Natural killer cell (primary cell): ENCODE data around the gene SMARCAL1. TPM values are rescaled to one million over a fixed set of nuclear protein-coding genes. Genes with fewer than 3 reads are reported as not detected.

Experiments used
- ATAC-seq, 3 donors: fragments of 150-1000 bp in 2 of 3; fragments of 200-7000 bp in 1 of 3; cut with Tn5 transposase; 1 replicate in 1 of 3; 2 replicates in 2 of 3; pipeline ENCODE4 v1.10.0; 2021; ENCODE audit warnings: mild to moderate bottlenecking in 2 of 3, moderate library complexity in 2 of 3
- DNase-seq, 2 donors: peaks; one replicate each; pipeline versions ENCODE4 v3.0.0 to v3.0.0-alpha.2; 2013 to 2021; ENCODE audit warnings: mixed read lengths in 1 of 2
- H3K27ac ChIP-seq: one replicate; pipeline ENCODE4 v1.5.1; 2013; ENCODE audit warnings: mild to moderate bottlenecking, low read length
- H3K27me3 ChIP-seq: one replicate; pipeline ENCODE4 v1.6.1; 2013; ENCODE audit warnings: low read length; ENCODE audit not compliant: control insufficient read depth, insufficient read depth
- H3K36me3 ChIP-seq: one replicate; pipeline ENCODE4 v1.6.1; 2013; ENCODE audit warnings: low read length; ENCODE audit not compliant: control insufficient read depth, insufficient read depth
- H3K4me1 ChIP-seq: one replicate; pipeline ENCODE4 v1.6.1; 2013; ENCODE audit warnings: low read length; ENCODE audit not compliant: control insufficient read depth, insufficient read depth
- H3K4me3 ChIP-seq: one replicate; pipeline ENCODE4 v1.5.1; 2013; ENCODE audit warnings: low read length
- H3K9me3 ChIP-seq: one replicate; pipeline ENCODE4 v1.6.1; 2013; ENCODE audit warnings: low read length; ENCODE audit not compliant: control insufficient read depth, insufficient read depth
- H3K27ac Mint-ChIP-seq, 2 donors: one replicate each; pipeline ENCODE4 v1.8.0; 2022; ENCODE audit warnings: mild to moderate bottlenecking in 2 of 2, mixed read lengths in 2 of 2, moderate library complexity in 1 of 2
- H3K27me3 Mint-ChIP-seq, 2 donors: one replicate each; pipeline ENCODE4 v1.8.0; 2022; ENCODE audit warnings: low read depth in 2 of 2, mixed read lengths in 2 of 2
- H3K36me3 Mint-ChIP-seq: one replicate; pipeline ENCODE4 v1.8.0; 2022; ENCODE audit warnings: mixed read lengths
- H3K4me1 Mint-ChIP-seq, 2 donors: one replicate each; pipeline ENCODE4 v1.8.0; 2022; ENCODE audit warnings: mixed read lengths in 2 of 2
- H3K4me3 Mint-ChIP-seq: one replicate; pipeline ENCODE4 v1.8.0; 2022; ENCODE audit warnings: mild to moderate bottlenecking, moderate library complexity, mixed read lengths
- H3K9me3 Mint-ChIP-seq, 2 donors: one replicate each; pipeline ENCODE4 v1.8.0; 2022; ENCODE audit warnings: mixed read lengths in 2 of 2
- CTCF ChIP-seq: fragments of 200-600 bp; IDR thresholded peaks from one replicate; pipeline ENCODE4 v1.8.0; 2022; ENCODE audit warnings: antibody characterized with exemption
- WGBS: methylation state at CpG from one replicate; pipeline ENCODE4 v1.1.7; 2013; ENCODE audit warnings: missing lambda C conversion rate; ENCODE audit not compliant: insufficient coverage; 5-methylcytosine and 5-hydroxymethylcytosine counted together
- intact Hi-C: fragments of 100-400 bp; cut with micrococcal nuclease; formaldehyde crosslinking; loops from one replicate; pipeline ENCODE4 v1.14.2; 2022
- total RNA-seq, 4 donors: library from RNA; stranded (reverse); fragments of 120-200 nt in 1 of 4; gene quantifications; one replicate each; pipeline versions ENCODE4 v1.2.3 to v1.2.4, GENCODE V29; 2013 to 2022

SMARCAL1 gene
- total RNA-seq, 3 donors from 2014 or later (not counting 1 experiment from before 2014, with no cell fraction given), result 18.7 to 25.6 (median 22.8) TPM

- Histone ChIP-seq H3K9me3 (no peaks in the 10 kb centered on the region), H3K4me3 (no peak overlapping the region), H3K27me3 (no peaks in the 10 kb centered on the region), H3K4me1 (peaks cover 4% of the 10 kb centered on the region), H3K36me3 (no peaks in the 10 kb centered on the region), H3K27ac (no peak overlapping the region)
- H3K36me3 Mint-ChIP-seq, result no peaks in the 10 kb centered on the region
- WGBS, result 85% methylated on average over 12 of the region's 12 CpGs
- intact Hi-C loops, result no loop called here
- peaks cover 7 to 8% of the 10 kb centered on the region in 2 donors for H3K27me3 Mint-ChIP-seq
- H3K27ac Mint-ChIP-seq, result no peak overlapping the region
- no peak overlapping the region for H3K4me3 Mint-ChIP-seq
- no peak for TF ChIP-seq CTCF
- H3K9me3 Mint-ChIP-seq, result no peaks in the 10 kb centered on the region
- ATAC-seq (no peak), DNase-seq (no peak)
- H3K4me1 Mint-ChIP-seq, result peaks cover 13 to 15% of the 10 kb centered on the region in 2 donors
These were observed 19.1 kb upstream of the SMARCAL1 start for GRCh38 chr2:216392945-216393840.

GRCh38 chr2:216394881-216395280, 17.4 kb upstream of the SMARCAL1 start:
- no peaks in the 10 kb centered on the region for H3K9me3 Mint-ChIP-seq
- 47% methylated on average over 6 of the region's 6 CpGs for WGBS
- TF ChIP-seq CTCF, result no peak
- Histone ChIP-seq H3K27ac (no peak overlapping the region), H3K36me3 (no peaks in the 10 kb centered on the region), H3K9me3 (no peaks in the 10 kb centered on the region), H3K27me3 (no peaks in the 10 kb centered on the region), H3K4me1 (no peaks in the 10 kb centered on the region), H3K4me3 (no peak overlapping the region)
- DNase-seq (no peak), ATAC-seq (no peak)
- no peaks in the 10 kb centered on the region for H3K36me3 Mint-ChIP-seq
- H3K27ac Mint-ChIP-seq, result no peak overlapping the region
- H3K4me1 Mint-ChIP-seq, result peaks cover 8% of the 10 kb centered on the region in 2 donors
- intact Hi-C loops, result no loop called here
- peaks cover 7 to 8% of the 10 kb centered on the region in 2 donors for H3K27me3 Mint-ChIP-seq
- H3K4me3 Mint-ChIP-seq, result no peak overlapping the region

- intact Hi-C loops, result loop anchor here (5.0 kb wide), 1 partner anchor 47 kb away; no protein-coding TSS in a partner anchor
- ATAC-seq, result no peak
- H3K9me3 Mint-ChIP-seq, result no peaks in the 10 kb centered on the region
- no peak overlapping the region for H3K27ac ChIP-seq
- no peak overlapping the region for H3K4me3 Mint-ChIP-seq
- H3K9me3 ChIP-seq, result no peaks in the 10 kb centered on the region
- H3K27me3 Mint-ChIP-seq, result peaks cover 5 to 6% of the 10 kb centered on the region in 2 donors
- H3K27me3 ChIP-seq, result no peaks in the 10 kb centered on the region
- no peak overlapping the region for H3K4me3 ChIP-seq
- no peaks in the 10 kb centered on the region for H3K4me1 ChIP-seq
- WGBS, result 86% methylated on average over 1 of the region's 1 CpG
- DNase-seq, result no peak
- no peak overlapping the region for H3K27ac Mint-ChIP-seq
- TF ChIP-seq CTCF, result no peak
- H3K36me3 ChIP-seq, result no peaks in the 10 kb centered on the region
- no peaks in the 10 kb centered on the region for H3K36me3 Mint-ChIP-seq
- peaks cover 6% of the 10 kb centered on the region in 2 donors for H3K4me1 Mint-ChIP-seq
These were observed 12.7 kb upstream of the SMARCAL1 start for GRCh38 chr2:216399621-216400020.
